ENCODE data around the gene SYT1. TPM values are rescaled to one million over a fixed set of nuclear protein-coding genes. Genes with fewer than 3 reads are reported as not detected.
"Not testable (repeated sequence)": the region's sequence is repeated elsewhere in the genome, so short reads cannot be mapped to it uniquely, and the experiment has no call there.

The SYT1 gene
- total RNA-seq, result 0.26 and 0.79 TPM in 2 replicates

GRCh38 chr12:78864403-78864869, at the start of gene SYT1:
TSS of gene SYT1 (plus strand) at chr12:78864774.
- no peak for TF ChIP-seq CTCF (IDR thresholded peaks at IDR 0.05; ENCODE audit: insufficient read depth, low read length, severe bottlenecking)
- H3K36me3 ChIP-seq (ENCODE audit: control insufficient read depth, insufficient read depth, low read length), result no peaks in the 10 kb centered on the region
- DNase-seq (ENCODE audit: low read depth), result peak; percentile 55
- peaks cover 5% of the 10 kb centered on the region for H3K27me3 ChIP-seq (ENCODE audit: control insufficient read depth, insufficient read depth, low read length)
- peak within 1 kb of the TSS; percentile 49 for H3K4me3 ChIP-seq (ENCODE audit: low read depth, low read length)
- FAIRE-seq, result no peak

- no peaks in the 10 kb centered on the region for H3K27me3 ChIP-seq (ENCODE audit: control insufficient read depth, insufficient read depth, low read length)
- no peak for FAIRE-seq
- DNase-seq (ENCODE audit: low read depth), result no peak
These were observed 46.1 kb upstream of the SYT1 start for GRCh38 chr12:78818487-78818886.

GRCh38 chr12:78820946-78821345, 43.6 kb upstream of the SYT1 start:
- H3K36me3 ChIP-seq (ENCODE audit: control insufficient read depth, insufficient read depth, low read length), result no peaks in the 10 kb centered on the region
- H3K4me3 ChIP-seq (ENCODE audit: low read depth, low read length), result no peak overlapping the region
- FAIRE-seq (no peak), DNase-seq (ENCODE audit: low read depth) (no peak)
- H3K27me3 ChIP-seq (ENCODE audit: control insufficient read depth, insufficient read depth, low read length), result no peaks in the 10 kb centered on the region
- no peak for TF ChIP-seq CTCF (IDR thresholded peaks at IDR 0.05; ENCODE audit: insufficient read depth, low read length, severe bottlenecking)

More at GRCh38 chr12:78818487-78818886, 46.1 kb upstream of the SYT1 start:
- no peak for TF ChIP-seq CTCF (IDR thresholded peaks at IDR 0.05; ENCODE audit: insufficient read depth, low read length, severe bottlenecking)
- no peak overlapping the region for H3K4me3 ChIP-seq (ENCODE audit: low read depth, low read length)
- no peaks in the 10 kb centered on the region for H3K36me3 ChIP-seq (ENCODE audit: control insufficient read depth, insufficient read depth, low read length)

- DNase-seq (ENCODE audit: low read depth) (no peak), FAIRE-seq (no peak)
- no peaks in the 10 kb centered on the region for H3K27me3 ChIP-seq (ENCODE audit: control insufficient read depth, insufficient read depth, low read length)
- no peaks in the 10 kb centered on the region for H3K36me3 ChIP-seq (ENCODE audit: control insufficient read depth, insufficient read depth, low read length)
- H3K4me3 ChIP-seq (ENCODE audit: low read depth, low read length), result no peak overlapping the region
- TF ChIP-seq CTCF (IDR thresholded peaks at IDR 0.05; ENCODE audit: insufficient read depth, low read length, severe bottlenecking), result no peak
These were observed 39.7 kb upstream of the SYT1 start for GRCh38 chr12:78824918-78825317.

- FAIRE-seq (no peak), DNase-seq (ENCODE audit: low read depth) (peak; percentile 5)
- H3K36me3 ChIP-seq (ENCODE audit: control insufficient read depth, insufficient read depth, low read length), result no peaks in the 10 kb centered on the region
- H3K27me3 ChIP-seq (ENCODE audit: control insufficient read depth, insufficient read depth, low read length), result no peaks in the 10 kb centered on the region
- TF ChIP-seq CTCF (IDR thresholded peaks at IDR 0.05; ENCODE audit: insufficient read depth, low read length, severe bottlenecking), result no peak
- no peak overlapping the region for H3K4me3 ChIP-seq (ENCODE audit: low read depth, low read length)
These were observed 34.9 kb upstream of the SYT1 start for GRCh38 chr12:78829690-78830089.

GRCh38 chr12:78835493-78835892, 29.1 kb upstream of the SYT1 start:
- DNase-seq (ENCODE audit: low read depth) (peak; percentile 11), FAIRE-seq (no peak)
- TF ChIP-seq CTCF (IDR thresholded peaks at IDR 0.05; ENCODE audit: insufficient read depth, low read length, severe bottlenecking), result no peak
- Histone ChIP-seq H3K27me3 (ENCODE audit: control insufficient read depth, insufficient read depth, low read length) (no peaks in the 10 kb centered on the region), H3K4me3 (ENCODE audit: low read depth, low read length) (no peak overlapping the region), H3K36me3 (ENCODE audit: control insufficient read depth, insufficient read depth, low read length) (no peaks in the 10 kb centered on the region)

- not testable (repeated sequence) for FAIRE-seq; H3K36me3 ChIP-seq (ENCODE audit: control insufficient read depth, insufficient read depth, low read length); H3K4me3 ChIP-seq (ENCODE audit: low read depth, low read length); DNase-seq (ENCODE audit: low read depth); H3K27me3 ChIP-seq (ENCODE audit: control insufficient read depth, insufficient read depth, low read length)
These were observed 24.0 kb upstream of the SYT1 start for GRCh38 chr12:78840518-78841019.

Measured in bronchial epithelial cell (primary cell).